Embryonic facial prominence (tissue), 1 donor: ENCODE results near the gene PPP1R3A.

Experiments
- DNase-seq: peaks from one replicate; pipeline ENCODE4 v3.0.0-alpha.2; 2016; ENCODE audit errors: extremely low spot score

Gene PPP1R3A

GRCh38 chr7:113878394-113878992 lies 40.3 kb downstream of the PPP1R3A start:
- no peak for DNase-seq

- no peak for DNase-seq
Observed at GRCh38 chr7:113875224-113875623, 43.6 kb downstream of the PPP1R3A start.

GRCh38 chr7:113873554-113874151 lies 45.2 kb downstream of the PPP1R3A start:
- DNase-seq: no peak

- DNase-seq: no peak
Observed at GRCh38 chr7:113872981-113873380, 45.8 kb downstream of the PPP1R3A start.

- DNase-seq: no peak
Observed at GRCh38 chr7:113867325-113867724, 51.5 kb downstream of the PPP1R3A start.

GRCh38 chr7:113856010-113856409 lies 62.8 kb downstream of the PPP1R3A start:
- no peak for DNase-seq

GRCh38 chr7:113840954-113841353 lies 77.9 kb downstream of the PPP1R3A start:
- no peak for DNase-seq

- no peak for DNase-seq
Observed at GRCh38 chr7:113835367-113835766, 83.4 kb downstream of the PPP1R3A start.

GRCh38 chr7:113832196-113832745 lies 86.5 kb downstream of the PPP1R3A start:
- DNase-seq: no peak

GRCh38 chr7:113831556-113831955 lies 87.3 kb downstream of the PPP1R3A start:
- DNase-seq: no peak

GRCh38 chr7:113828581-113828980 lies 90.2 kb downstream of the PPP1R3A start:
- DNase-seq: no peak
